ENCODE results near the gene FAM168A. TPM values are rescaled to one million over a fixed set of nuclear protein-coding genes. Genes with fewer than 3 reads are reported as not detected.
A peak's percentile ranks its signal among the peaks of the same experiment; 100 is the strongest.

The FAM168A gene
- total and polyA plus RNA-seq, 9 of the 15 experiments (the other 6 are each of a cell fraction or from before 2014, with no cell fraction given), result 0.44 to 7.2 (median 2.9) TPM

DNA sequence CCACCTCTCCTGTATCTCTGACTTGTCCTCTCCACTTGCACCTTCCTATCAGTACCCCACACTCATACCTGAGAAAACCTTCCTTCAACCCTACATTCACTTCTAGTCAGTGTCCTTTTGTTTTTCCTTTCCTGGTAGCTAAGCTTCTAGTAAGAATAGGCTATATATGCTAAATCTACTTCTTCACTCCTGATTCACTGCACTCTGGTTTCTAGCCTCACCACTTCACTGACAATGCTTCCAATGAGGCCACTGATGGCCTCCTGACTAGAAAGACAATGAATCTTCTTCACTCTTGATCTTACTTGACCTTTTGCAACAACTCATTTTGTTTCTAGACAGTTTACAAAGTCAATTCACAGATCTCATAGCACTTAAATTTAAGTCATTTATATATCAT lies 169.7 kb downstream of the FAM168A start (continued):
- TF ChIP-seq ZNF778 (CRISPR knock-in tag; IDR thresholded peaks at IDR 0.05), result no peak
- TF ChIP-seq, protein P1, sequence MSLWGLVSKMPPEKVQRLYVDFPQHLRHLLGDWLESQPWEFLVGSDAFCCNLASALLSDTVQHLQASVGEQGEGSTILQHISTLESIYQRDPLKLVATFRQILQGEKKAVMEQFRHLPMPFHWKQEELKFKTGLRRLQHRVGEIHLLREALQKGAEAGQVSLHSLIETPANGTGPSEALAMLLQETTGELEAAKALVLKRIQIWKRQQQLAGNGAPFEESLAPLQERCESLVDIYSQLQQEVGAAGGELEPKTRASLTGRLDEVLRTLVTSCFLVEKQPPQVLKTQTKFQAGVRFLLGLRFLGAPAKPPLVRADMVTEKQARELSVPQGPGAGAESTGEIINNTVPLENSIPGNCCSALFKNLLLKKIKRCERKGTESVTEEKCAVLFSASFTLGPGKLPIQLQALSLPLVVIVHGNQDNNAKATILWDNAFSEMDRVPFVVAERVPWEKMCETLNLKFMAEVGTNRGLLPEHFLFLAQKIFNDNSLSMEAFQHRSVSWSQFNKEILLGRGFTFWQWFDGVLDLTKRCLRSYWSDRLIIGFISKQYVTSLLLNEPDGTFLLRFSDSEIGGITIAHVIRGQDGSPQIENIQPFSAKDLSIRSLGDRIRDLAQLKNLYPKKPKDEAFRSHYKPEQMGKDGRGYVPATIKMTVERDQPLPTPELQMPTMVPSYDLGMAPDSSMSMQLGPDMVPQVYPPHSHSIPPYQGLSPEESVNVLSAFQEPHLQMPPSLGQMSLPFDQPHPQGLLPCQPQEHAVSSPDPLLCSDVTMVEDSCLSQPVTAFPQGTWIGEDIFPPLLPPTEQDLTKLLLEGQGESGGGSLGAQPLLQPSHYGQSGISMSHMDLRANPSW (CRISPR knock-in tag; IDR thresholded peaks at IDR 0.05), result no peak
- no peak for TF ChIP-seq ZC3H11A (IDR thresholded peaks at IDR 0.05; ENCODE audit: low read depth, low read length)
- no peak for TF ChIP-seq CBX5 (IDR thresholded peaks at IDR 0.05; ENCODE audit: borderline replicate concordance, low read depth)
- TF ChIP-seq TGIF2 (CRISPR knock-in tag; IDR thresholded peaks at IDR 0.05), result no peak
- TF ChIP-seq ARID1B (IDR thresholded peaks at IDR 0.05), result no peak
- TF ChIP-seq ZNF253 (CRISPR knock-in tag; conservative IDR thresholded peaks at IDR 0.05), result no peak

DNA sequence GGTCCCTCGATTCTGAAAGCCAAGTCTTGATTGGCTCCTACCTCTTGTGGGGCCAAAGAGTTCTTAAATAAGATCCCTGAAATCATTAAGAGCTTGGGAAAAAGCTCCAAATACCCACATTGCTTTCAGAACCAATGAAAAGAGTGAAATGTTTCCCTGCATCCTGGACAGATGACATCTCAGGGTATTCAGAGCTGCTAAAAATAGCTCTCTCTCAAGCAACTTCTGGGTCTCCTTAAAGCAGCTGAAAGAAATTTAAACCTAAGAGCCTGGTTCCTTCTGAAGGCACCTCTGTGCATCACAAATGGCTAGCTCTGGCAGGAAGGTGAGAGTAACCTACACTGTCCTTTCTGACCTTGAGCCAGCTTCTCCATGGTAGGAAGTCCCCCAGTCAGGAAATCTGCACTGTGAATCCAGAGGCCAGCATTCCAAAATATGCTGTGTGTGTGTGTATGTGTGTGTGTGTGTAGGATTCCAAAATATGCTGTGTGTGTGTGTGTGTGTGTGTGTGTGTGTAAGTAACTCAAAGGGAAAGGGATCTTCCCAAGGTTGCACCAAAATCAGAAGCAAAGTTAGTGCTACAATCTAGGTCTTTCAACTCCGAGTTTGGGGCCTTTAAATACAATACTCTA lies 171.6 kb downstream of the FAM168A start:
- 11% methylated on average over 2 of the region's 2 CpGs for WGBS (ENCODE audit: insufficient coverage, low coverage, missing lambda C conversion rate)
- ChIA-PET POLR2A (interaction anchor here (1.4 kb wide), 1 partner anchor 21 kb away, joined by 3 read pairs; no protein-coding TSS in a partner anchor), CTCF (ENCODE audit: low intra/inter-chr PET ratio) (no interaction called here)
- Histone ChIP-seq H3K4me1 (replicated peaks in 1 of 2; ENCODE audit: control insufficient read depth in 2 of 2, insufficient read depth in 2 of 2, low read length in 2 of 2) (no peaks in the 10 kb centered on the region), H3K4me3 (no peak overlapping the region), H3K27me3 (ENCODE audit: control insufficient read depth in 2 of 2, insufficient read depth in 2 of 2, low read length in 2 of 2) (no peaks in the 10 kb centered on the region), H3K9me3 (replicated peaks; ENCODE audit: control insufficient read depth, insufficient read depth, low read depth, low read length) (no peaks in the 10 kb centered on the region), H2AFZ (ENCODE audit: low read depth, low read length) (no peak overlapping the region), H4K20me1 (replicated peaks; ENCODE audit: control insufficient read depth, insufficient read depth, low read length) (peaks cover 7% of the 10 kb centered on the region; the same call in 1 of the 2 replicates), H3K9me1 (ENCODE audit: control insufficient read depth, insufficient read depth, low read length) (no peaks in the 10 kb centered on the region), H3K27ac (ENCODE audit: extremely low read depth, low read depth, low read length) (no peak overlapping the region), H3K36me3 (ENCODE audit: control insufficient read depth, insufficient read depth, low read length) (no peaks in the 10 kb centered on the region), H3K9ac (ENCODE audit: insufficient read depth in 1 of 2, low read depth in 2 of 2, low read length in 2 of 2) (no peak overlapping the region), H3K79me2 (ENCODE audit: control insufficient read depth, insufficient read depth, low read length) (no peaks in the 10 kb centered on the region), H3K4me2 (ENCODE audit: insufficient read depth, low read length) (no peak overlapping the region)
- no peak for TF ChIP-seq NBN (IDR thresholded peaks at IDR 0.05; ENCODE audit: low read depth)
- TF ChIP-seq SPI1 (IDR thresholded peaks at IDR 0.05; ENCODE audit: borderline replicate concordance, low read depth, low read length), result no peak
- TF ChIP-seq, protein P2, sequence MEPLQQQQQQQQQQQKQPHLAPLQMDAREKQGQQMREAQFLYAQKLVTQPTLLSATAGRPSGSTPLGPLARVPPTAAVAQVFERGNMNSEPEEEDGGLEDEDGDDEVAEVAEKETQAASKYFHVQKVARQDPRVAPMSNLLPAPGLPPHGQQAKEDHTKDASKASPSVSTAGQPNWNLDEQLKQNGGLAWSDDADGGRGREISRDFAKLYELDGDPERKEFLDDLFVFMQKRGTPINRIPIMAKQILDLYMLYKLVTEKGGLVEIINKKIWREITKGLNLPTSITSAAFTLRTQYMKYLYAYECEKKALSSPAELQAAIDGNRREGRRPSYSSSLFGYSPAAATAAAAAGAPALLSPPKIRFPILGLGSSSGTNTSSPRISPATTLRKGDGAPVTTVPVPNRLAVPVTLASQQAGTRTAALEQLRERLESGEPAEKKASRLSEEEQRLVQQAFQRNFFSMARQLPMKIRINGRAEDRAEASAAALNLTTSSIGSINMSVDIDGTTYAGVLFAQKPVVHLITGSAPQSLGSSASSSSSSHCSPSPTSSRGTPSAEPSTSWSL (CRISPR knock-in tag; IDR thresholded peaks at IDR 0.05; ENCODE audit: borderline replicate concordance), result no peak
- TF ChIP-seq, protein P3, sequence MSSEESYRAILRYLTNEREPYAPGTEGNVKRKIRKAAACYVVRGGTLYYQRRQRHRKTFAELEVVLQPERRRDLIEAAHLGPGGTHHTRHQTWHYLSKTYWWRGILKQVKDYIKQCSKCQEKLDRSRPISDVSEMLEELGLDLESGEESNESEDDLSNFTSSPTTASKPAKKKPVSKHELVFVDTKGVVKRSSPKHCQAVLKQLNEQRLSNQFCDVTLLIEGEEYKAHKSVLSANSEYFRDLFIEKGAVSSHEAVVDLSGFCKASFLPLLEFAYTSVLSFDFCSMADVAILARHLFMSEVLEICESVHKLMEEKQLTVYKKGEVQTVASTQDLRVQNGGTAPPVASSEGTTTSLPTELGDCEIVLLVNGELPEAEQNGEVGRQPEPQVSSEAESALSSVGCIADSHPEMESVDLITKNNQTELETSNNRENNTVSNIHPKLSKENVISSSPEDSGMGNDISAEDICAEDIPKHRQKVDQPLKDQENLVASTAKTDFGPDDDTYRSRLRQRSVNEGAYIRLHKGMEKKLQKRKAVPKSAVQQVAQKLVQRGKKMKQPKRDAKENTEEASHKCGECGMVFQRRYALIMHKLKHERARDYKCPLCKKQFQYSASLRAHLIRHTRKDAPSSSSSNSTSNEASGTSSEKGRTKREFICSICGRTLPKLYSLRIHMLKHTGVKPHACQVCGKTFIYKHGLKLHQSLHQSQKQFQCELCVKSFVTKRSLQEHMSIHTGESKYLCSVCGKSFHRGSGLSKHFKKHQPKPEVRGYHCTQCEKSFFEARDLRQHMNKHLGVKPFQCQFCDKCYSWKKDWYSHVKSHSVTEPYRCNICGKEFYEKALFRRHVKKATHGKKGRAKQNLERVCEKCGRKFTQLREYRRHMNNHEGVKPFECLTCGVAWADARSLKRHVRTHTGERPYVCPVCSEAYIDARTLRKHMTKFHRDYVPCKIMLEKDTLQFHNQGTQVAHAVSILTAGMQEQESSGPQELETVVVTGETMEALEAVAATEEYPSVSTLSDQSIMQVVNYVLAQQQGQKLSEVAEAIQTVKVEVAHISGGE (CRISPR knock-in tag; IDR thresholded peaks at IDR 0.05), result no peak
- TF ChIP-seq ESRRA (IDR thresholded peaks at IDR 0.05; ENCODE audit: borderline replicate concordance, low read depth), result 0 out of 2 replicates have a peak, but pooled peaks have one; percentile 12
- in situ Hi-C loops (cut with MboI), result no loop called here
- DNase-seq (ENCODE audit: extremely low read depth in 1 of 4, low spot score in 3 of 4) (no peak), ATAC-seq (no peak), FAIRE-seq (no peak)
- intact Hi-C loops (cut with micrococcal nuclease), result no loop called here
- no TSS peak for BruUV-seq (replicated peaks)
